Kidney (tissue), 14 donors: ENCODE data around the gene CD70. TPM values are rescaled to one million over a fixed set of nuclear protein-coding genes. Genes with fewer than 3 reads are reported as not detected.
"Not testable (repeated sequence)": the region's sequence is repeated elsewhere in the genome, so short reads cannot be mapped to it uniquely, and the experiment has no call there.

Experiments
- DNase-seq, 5 donors: peaks; one replicate each; pipeline ENCODE4 v3.0.0-alpha.2; 2013 to 2020
- FAIRE-seq: peaks from 2 replicates; lab custom pipeline; 2012; peaks lifted over from hg19 to GRCh38; lab: Jason Lieb, UNC
- H3K27ac ChIP-seq, 2 donors: one replicate each; pipeline ENCODE4 v1.7.0; 2013; ENCODE audit warnings: low read depth in 2 of 2, low read length in 2 of 2, inconsistent platforms in 1 of 2
- H3K27me3 ChIP-seq: one replicate; pipeline ENCODE4 v1.7.1; 2013; ENCODE audit warnings: low read length, inconsistent platforms; ENCODE audit not compliant: control insufficient read depth, insufficient read depth
- H3K36me3 ChIP-seq, 3 donors: one replicate each; pipeline versions ENCODE4 v1.7.0 to v1.7.1; 2013; ENCODE audit warnings: low read length in 3 of 3, control low read depth in 1 of 3, inconsistent platforms in 1 of 3; ENCODE audit not compliant: insufficient read depth in 3 of 3, control insufficient read depth in 2 of 3
- H3K4me1 ChIP-seq, 3 donors: one replicate each; pipeline versions ENCODE4 v1.7.0 to v1.7.1; 2013; ENCODE audit warnings: low read length in 3 of 3, inconsistent platforms in 1 of 3, low read depth in 1 of 3; ENCODE audit not compliant: control insufficient read depth in 2 of 3, insufficient read depth in 2 of 3
- H3K4me3 ChIP-seq, 3 donors: one replicate each; pipeline versions ENCODE4 v1.7.0 to v1.8.1; 2013; ENCODE audit warnings: low read length in 3 of 3, control low read depth in 1 of 3, inconsistent platforms in 1 of 3
- H3K9ac ChIP-seq, 3 donors: one replicate each; pipeline versions ENCODE4 v1.7.0 to v1.7.1; 2013; ENCODE audit warnings: low read length in 3 of 3, control low read depth in 1 of 3, inconsistent platforms in 1 of 3
- H3K9me3 ChIP-seq, 3 donors: one replicate each; pipeline versions ENCODE4 v1.7.0 to v1.7.1; 2013; ENCODE audit warnings: low read length in 3 of 3, control low read depth in 1 of 3, inconsistent platforms in 1 of 3; ENCODE audit not compliant: control insufficient read depth in 2 of 3, insufficient read depth in 1 of 3
- CTCF ChIP-seq: IDR thresholded peaks from 3 replicates; pipeline ENCODE4 v1.5.1; 2012; ENCODE audit warnings: mild to moderate bottlenecking, moderate library complexity, borderline replicate concordance; ENCODE audit not compliant: insufficient read depth; ENCODE audit errors: extremely low read depth
- intact Hi-C: fragments of 100-400 bp; cut with DNase I; formaldehyde crosslinking; loops from one replicate; pipeline ENCODE4 v1.11.1; 2022
- polyA plus RNA-seq: library from polyadenylated mRNA; stranded (reverse); fragments of 350-450 nt; fragmentation: Illumina TruSeq; extraction: RNeasy Lipid Tissue Mini Kit (QIAGEN cat#74804); gene quantifications from one replicate; pipeline ENCODE4 v1.2.3, GENCODE V29; 2014; ENCODE audit warnings: low read depth, low replicate concordance; ENCODE audit not compliant: insufficient read depth
- total RNA-seq: library from RNA; stranded (reverse); fragmentation: NEBNext Ultra II Directional; extraction: Animal tissue kit (Norgen Biotek cat#: 25700); gene quantifications from one replicate; pipeline ENCODE4 v1.2.1, GENCODE V29; 2021
- donor health status: control.
- donor health status: control.
- donor health status: control.
- donor health status: control.
- donor health status: control.
- donor health status: DM: yes; HTN: yes; CAD: no.
- donor health status: Normal renal cell carcinoma (clear cell type).

The CD70 gene
- total and polyA plus RNA-seq, 2 donors from 2014 or later: 0.76 TPM; not detected in 1

- intact Hi-C loops: no loop called here
- Histone ChIP-seq H3K9ac (no peak overlapping the region), H3K4me1 (no peaks in the 10 kb centered on the region), H3K4me3 (no peak overlapping the region), H3K27me3 (no peaks in the 10 kb centered on the region), H3K36me3 (no peaks in the 10 kb centered on the region), H3K9me3 (no peaks in the 10 kb centered on the region), H3K27ac (no peak overlapping the region)
- no peak for TF ChIP-seq CTCF
- DNase-seq (no peak), FAIRE-seq (no peak)
Measured at GRCh38 chr19:6599866-6600454, 9.0 kb upstream of the CD70 start.

GRCh38 chr19:6598254-6598892 is 7.4 kb upstream of the CD70 start:
- H3K9me3 ChIP-seq, DNase-seq, H3K27ac ChIP-seq, FAIRE-seq, H3K36me3 ChIP-seq, H3K27me3 ChIP-seq, H3K9ac ChIP-seq, H3K4me1 ChIP-seq, intact Hi-C loops, H3K4me3 ChIP-seq: not testable (repeated sequence)

DNA sequence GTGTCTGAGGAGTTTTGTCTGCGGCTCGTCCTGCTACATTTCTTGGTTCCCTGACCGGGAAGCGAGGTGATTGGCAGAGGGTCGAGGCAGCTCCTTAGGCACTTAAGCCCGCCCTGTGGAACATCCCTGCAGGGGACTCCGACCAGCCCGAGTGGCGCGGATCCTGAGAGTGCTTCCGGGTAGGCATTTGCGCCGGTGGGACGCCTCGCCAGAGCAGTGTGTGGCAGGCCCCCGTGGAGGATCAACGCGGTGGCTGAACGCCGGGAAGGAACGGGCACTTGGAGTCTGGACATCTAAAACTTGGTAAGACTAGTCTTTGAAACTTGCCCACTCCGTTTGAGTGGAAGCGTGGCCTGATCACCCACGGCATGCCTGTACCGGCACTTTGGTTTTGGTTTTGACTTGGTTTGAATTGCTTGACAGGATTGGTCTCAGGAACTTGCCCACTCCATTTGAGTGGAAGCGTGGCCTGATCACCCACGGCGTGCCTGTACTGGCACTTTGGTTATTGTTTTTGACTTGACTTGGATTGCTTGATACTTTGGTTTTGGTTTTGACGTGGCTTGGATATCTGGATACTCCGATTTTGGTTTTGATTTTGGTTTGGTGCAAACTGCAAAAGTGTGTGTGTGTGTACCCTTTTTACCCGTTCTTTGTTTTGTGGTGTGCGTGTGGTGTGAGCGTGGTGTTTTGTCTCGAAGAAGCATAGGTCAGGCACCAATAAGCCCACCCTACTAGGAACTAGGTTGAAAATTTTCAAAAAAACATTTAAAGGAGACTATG is 6.7 kb upstream of the CD70 start:
- FAIRE-seq, DNase-seq: not testable (repeated sequence)

GRCh38 chr19:6596621-6597020 is 5.7 kb upstream of the CD70 start:
- no peak overlapping the region for H3K4me3 ChIP-seq
- no peaks in the 10 kb centered on the region for H3K9me3 ChIP-seq
- no peak overlapping the region for H3K27ac ChIP-seq
- intact Hi-C loops: no loop called here
- H3K27me3 ChIP-seq: no peaks in the 10 kb centered on the region
- TF ChIP-seq CTCF: no peak
- no peak for DNase-seq
- no peak overlapping the region for H3K9ac ChIP-seq
- no peaks in the 10 kb centered on the region for H3K4me1 ChIP-seq
- FAIRE-seq: no peak
- H3K36me3 ChIP-seq: no peaks in the 10 kb centered on the region

More for the DNA sequence above, 6.7 kb upstream of the CD70 start:
- H3K4me3 ChIP-seq, H3K27ac ChIP-seq, H3K27me3 ChIP-seq, H3K9ac ChIP-seq, H3K4me1 ChIP-seq, intact Hi-C loops, H3K36me3 ChIP-seq, H3K9me3 ChIP-seq: not testable (repeated sequence)
